ENCODE data around the gene STK33.

Gene STK33

GRCh38 chr11:8369592-8370205 is 224.3 kb downstream of the STK33 start:
- H3K4me1 ChIP-seq (ENCODE audit: insufficient read depth, insufficient read length), result peaks cover 2% of the 10 kb centered on the region
- H3K27me3 ChIP-seq (ENCODE audit: insufficient read depth, insufficient read length), result no peaks in the 10 kb centered on the region
- no peaks in the 10 kb centered on the region for H3K9me3 ChIP-seq (ENCODE audit: insufficient read depth, low read length)
- no peaks in the 10 kb centered on the region for H3K36me3 ChIP-seq (ENCODE audit: insufficient read depth, insufficient read length, low read length)
- no peak overlapping the region for H3K9ac ChIP-seq (ENCODE audit: insufficient read length, low read depth)
- no peak for DNase-seq (ENCODE audit: low read depth, low spot score)
- TF ChIP-seq YY1 (IDR thresholded peaks at IDR 0.05; ENCODE audit: insufficient read depth, insufficient read length), result no peak
- no peak for TF ChIP-seq SUZ12 (IDR thresholded peaks at IDR 0.05; ENCODE audit: extremely low read depth, insufficient read depth, insufficient read length)
- TF ChIP-seq ZNF274 (IDR thresholded peaks at IDR 0.05; ENCODE audit: low read depth, low read length), result no peak
- H3K4me3 ChIP-seq (ENCODE audit: insufficient read length, low read depth), result no peak overlapping the region

- H3K9ac ChIP-seq (ENCODE audit: insufficient read length, low read depth), result no peak overlapping the region
- H3K4me1 ChIP-seq (ENCODE audit: insufficient read depth, insufficient read length), result peaks cover 2% of the 10 kb centered on the region
- H3K4me3 ChIP-seq (ENCODE audit: insufficient read length, low read depth), result no peak overlapping the region
- no peaks in the 10 kb centered on the region for H3K27me3 ChIP-seq (ENCODE audit: insufficient read depth, insufficient read length)
- H3K9me3 ChIP-seq (ENCODE audit: insufficient read depth, low read length), result no peaks in the 10 kb centered on the region
- DNase-seq (ENCODE audit: low read depth, low spot score), result no peak
- TF ChIP-seq SUZ12 (IDR thresholded peaks at IDR 0.05; ENCODE audit: extremely low read depth, insufficient read depth, insufficient read length) (no peak), ZNF274 (IDR thresholded peaks at IDR 0.05; ENCODE audit: low read depth, low read length) (no peak), YY1 (IDR thresholded peaks at IDR 0.05; ENCODE audit: insufficient read depth, insufficient read length) (no peak)
- H3K36me3 ChIP-seq (ENCODE audit: insufficient read depth, insufficient read length, low read length), result no peaks in the 10 kb centered on the region
Observed at GRCh38 chr11:8368772-8369171, 225.3 kb downstream of the STK33 start.

- Histone ChIP-seq H3K9me3 (ENCODE audit: insufficient read depth, low read length) (no peaks in the 10 kb centered on the region), H3K4me3 (ENCODE audit: insufficient read length, low read depth) (no peak overlapping the region), H3K4me1 (ENCODE audit: insufficient read depth, insufficient read length) (peaks cover 2% of the 10 kb centered on the region), H3K9ac (ENCODE audit: insufficient read length, low read depth) (no peak overlapping the region), H3K27me3 (ENCODE audit: insufficient read depth, insufficient read length) (no peaks in the 10 kb centered on the region), H3K36me3 (ENCODE audit: insufficient read depth, insufficient read length, low read length) (no peaks in the 10 kb centered on the region)
- DNase-seq (ENCODE audit: low read depth, low spot score), result no peak
- TF ChIP-seq YY1 (IDR thresholded peaks at IDR 0.05; ENCODE audit: insufficient read depth, insufficient read length), result no peak
- TF ChIP-seq ZNF274 (IDR thresholded peaks at IDR 0.05; ENCODE audit: low read depth, low read length), result no peak
- no peak for TF ChIP-seq SUZ12 (IDR thresholded peaks at IDR 0.05; ENCODE audit: extremely low read depth, insufficient read depth, insufficient read length)
Observed at GRCh38 chr11:8368194-8368593, 225.8 kb downstream of the STK33 start.

GRCh38 chr11:8366316-8366715 is 227.7 kb downstream of the STK33 start:
- no peak overlapping the region for H3K9ac ChIP-seq (ENCODE audit: insufficient read length, low read depth)
- no peaks in the 10 kb centered on the region for H3K36me3 ChIP-seq (ENCODE audit: insufficient read depth, insufficient read length, low read length)
- H3K4me1 ChIP-seq (ENCODE audit: insufficient read depth, insufficient read length), result peaks cover 2% of the 10 kb centered on the region
- TF ChIP-seq YY1 (IDR thresholded peaks at IDR 0.05; ENCODE audit: insufficient read depth, insufficient read length), result no peak
- no peak for TF ChIP-seq ZNF274 (IDR thresholded peaks at IDR 0.05; ENCODE audit: low read depth, low read length)
- TF ChIP-seq SUZ12 (IDR thresholded peaks at IDR 0.05; ENCODE audit: extremely low read depth, insufficient read depth, insufficient read length), result no peak
- H3K27me3 ChIP-seq (ENCODE audit: insufficient read depth, insufficient read length), result no peaks in the 10 kb centered on the region
- no peak overlapping the region for H3K4me3 ChIP-seq (ENCODE audit: insufficient read length, low read depth)
- no peaks in the 10 kb centered on the region for H3K9me3 ChIP-seq (ENCODE audit: insufficient read depth, low read length)
- DNase-seq (ENCODE audit: low read depth, low spot score), result no peak

GRCh38 chr11:8365216-8365941 is 228.6 kb downstream of the STK33 start:
- peaks cover 2% of the 10 kb centered on the region for H3K4me1 ChIP-seq (ENCODE audit: insufficient read depth, insufficient read length)
- TF ChIP-seq YY1 (IDR thresholded peaks at IDR 0.05; ENCODE audit: insufficient read depth, insufficient read length), result no peak
- TF ChIP-seq SUZ12 (IDR thresholded peaks at IDR 0.05; ENCODE audit: extremely low read depth, insufficient read depth, insufficient read length), result no peak
- no peak for TF ChIP-seq ZNF274 (IDR thresholded peaks at IDR 0.05; ENCODE audit: low read depth, low read length)
- H3K9ac ChIP-seq (ENCODE audit: insufficient read length, low read depth), result no peak overlapping the region
- H3K27me3 ChIP-seq (ENCODE audit: insufficient read depth, insufficient read length), result no peaks in the 10 kb centered on the region
- no peaks in the 10 kb centered on the region for H3K9me3 ChIP-seq (ENCODE audit: insufficient read depth, low read length)
- H3K4me3 ChIP-seq (ENCODE audit: insufficient read length, low read depth), result no peak overlapping the region
- H3K36me3 ChIP-seq (ENCODE audit: insufficient read depth, insufficient read length, low read length), result no peaks in the 10 kb centered on the region
- DNase-seq (ENCODE audit: low read depth, low spot score), result no peak

GRCh38 chr11:8363921-8364320 is 230.1 kb downstream of the STK33 start:
- Histone ChIP-seq H3K9me3 (ENCODE audit: insufficient read depth, low read length) (no peaks in the 10 kb centered on the region), H3K4me3 (ENCODE audit: insufficient read length, low read depth) (no peak overlapping the region), H3K9ac (ENCODE audit: insufficient read length, low read depth) (no peak overlapping the region), H3K4me1 (ENCODE audit: insufficient read depth, insufficient read length) (no peaks in the 10 kb centered on the region), H3K36me3 (ENCODE audit: insufficient read depth, insufficient read length, low read length) (no peaks in the 10 kb centered on the region), H3K27me3 (ENCODE audit: insufficient read depth, insufficient read length) (no peaks in the 10 kb centered on the region)
- no peak for TF ChIP-seq SUZ12 (IDR thresholded peaks at IDR 0.05; ENCODE audit: extremely low read depth, insufficient read depth, insufficient read length)
- no peak for TF ChIP-seq ZNF274 (IDR thresholded peaks at IDR 0.05; ENCODE audit: low read depth, low read length)
- TF ChIP-seq YY1 (IDR thresholded peaks at IDR 0.05; ENCODE audit: insufficient read depth, insufficient read length), result no peak
- no peak for DNase-seq (ENCODE audit: low read depth, low spot score)

GRCh38 chr11:8362899-8363298 is 231.1 kb downstream of the STK33 start:
- DNase-seq (ENCODE audit: low read depth, low spot score), result no peak
- no peaks in the 10 kb centered on the region for H3K4me1 ChIP-seq (ENCODE audit: insufficient read depth, insufficient read length)
- no peaks in the 10 kb centered on the region for H3K36me3 ChIP-seq (ENCODE audit: insufficient read depth, insufficient read length, low read length)
- no peak overlapping the region for H3K9ac ChIP-seq (ENCODE audit: insufficient read length, low read depth)
- TF ChIP-seq SUZ12 (IDR thresholded peaks at IDR 0.05; ENCODE audit: extremely low read depth, insufficient read depth, insufficient read length), result no peak
- TF ChIP-seq YY1 (IDR thresholded peaks at IDR 0.05; ENCODE audit: insufficient read depth, insufficient read length), result no peak
- no peak for TF ChIP-seq ZNF274 (IDR thresholded peaks at IDR 0.05; ENCODE audit: low read depth, low read length)
- H3K9me3 ChIP-seq (ENCODE audit: insufficient read depth, low read length), result no peaks in the 10 kb centered on the region
- no peak overlapping the region for H3K4me3 ChIP-seq (ENCODE audit: insufficient read length, low read depth)
- H3K27me3 ChIP-seq (ENCODE audit: insufficient read depth, insufficient read length), result no peaks in the 10 kb centered on the region

Measured in NT2/D1 (cell line).